Activated CD8-positive, alpha-beta memory T cell treated with anti-CD3 and anti-CD28 coated beads, Interleukin-2, amount 50 U/mL, for 1 hour (primary cell): ENCODE data around the gene AATK.
A peak's percentile ranks its signal among the peaks of the same experiment; 100 is the strongest.

Experiments
- DNase-seq: peaks from one replicate; pipeline ENCODE4 v3.0.0-alpha.2; 2020; ENCODE audit errors: extremely low read depth

AATK gene

DNA sequence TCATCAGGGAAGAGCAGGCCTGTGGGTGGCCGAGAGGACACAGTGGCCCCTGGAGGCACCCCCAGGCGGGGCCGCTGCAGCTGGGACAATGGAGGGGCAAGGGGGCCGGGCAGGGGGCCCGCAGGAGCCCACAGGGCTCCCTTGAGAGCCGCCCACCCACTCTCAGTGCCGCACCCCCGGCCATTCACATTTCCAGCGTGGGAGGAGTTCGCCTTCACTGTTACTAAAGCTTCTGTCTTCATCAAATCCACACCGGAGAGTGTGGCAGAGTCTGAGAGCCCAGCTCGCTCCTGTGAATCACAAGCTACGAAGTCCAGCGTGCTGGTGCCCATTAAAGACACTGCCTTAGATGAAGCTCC lies 21.6 kb downstream of the AATK start:
- no peak for DNase-seq

DNA sequence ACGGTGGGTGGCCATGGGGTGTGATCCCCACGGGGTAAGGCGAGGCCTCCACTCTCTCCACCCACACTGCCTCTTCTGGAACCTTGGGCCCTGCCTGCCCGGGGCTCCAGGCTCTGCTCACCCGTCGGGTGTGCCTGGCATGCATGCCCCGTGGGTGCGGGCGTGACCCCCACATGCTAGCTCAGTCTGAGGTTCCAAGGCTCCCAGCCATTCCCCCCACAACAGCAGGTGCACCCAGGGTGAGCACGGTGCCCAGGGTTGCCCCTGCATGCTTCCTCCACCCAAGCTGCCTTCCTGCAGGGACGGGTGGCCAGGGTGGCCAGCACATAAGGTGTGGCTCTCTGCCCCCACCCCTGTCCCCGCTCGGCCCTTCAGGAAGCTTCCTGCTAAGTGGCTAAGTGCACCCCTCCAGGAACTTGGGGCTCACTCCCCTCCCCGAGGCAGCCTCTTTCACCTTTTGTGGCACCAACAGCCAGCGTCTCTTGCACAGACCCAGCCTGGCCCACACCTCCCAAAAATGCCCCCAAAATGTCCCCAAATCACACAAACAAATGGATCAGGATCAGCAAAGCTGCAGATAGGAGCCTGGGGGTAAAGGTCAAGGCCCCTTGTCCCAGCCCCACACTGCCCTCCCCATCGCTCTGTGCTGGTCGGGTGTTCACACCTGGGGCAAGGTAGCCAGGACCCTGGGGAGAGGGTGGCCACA lies 22.2 kb downstream of the AATK start:
- no peak for DNase-seq

DNA sequence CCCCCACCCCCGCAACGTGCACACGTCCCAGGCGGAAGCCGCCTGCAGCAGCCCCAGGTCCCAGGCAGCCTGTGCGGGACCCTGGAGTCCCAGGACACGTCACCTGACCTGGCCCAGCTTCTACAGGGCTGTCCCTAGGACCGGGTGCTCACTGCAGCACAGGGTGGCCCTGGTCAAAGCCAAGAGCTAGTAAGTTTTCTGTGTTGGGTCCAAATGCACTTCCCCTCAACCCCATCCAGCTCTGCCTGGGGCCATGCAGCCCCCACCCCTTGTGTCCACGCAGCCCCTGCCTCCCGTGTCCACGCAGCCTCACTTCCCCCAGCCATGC lies 22.9 kb downstream of the AATK start:
- DNase-seq, result no peak

DNA sequence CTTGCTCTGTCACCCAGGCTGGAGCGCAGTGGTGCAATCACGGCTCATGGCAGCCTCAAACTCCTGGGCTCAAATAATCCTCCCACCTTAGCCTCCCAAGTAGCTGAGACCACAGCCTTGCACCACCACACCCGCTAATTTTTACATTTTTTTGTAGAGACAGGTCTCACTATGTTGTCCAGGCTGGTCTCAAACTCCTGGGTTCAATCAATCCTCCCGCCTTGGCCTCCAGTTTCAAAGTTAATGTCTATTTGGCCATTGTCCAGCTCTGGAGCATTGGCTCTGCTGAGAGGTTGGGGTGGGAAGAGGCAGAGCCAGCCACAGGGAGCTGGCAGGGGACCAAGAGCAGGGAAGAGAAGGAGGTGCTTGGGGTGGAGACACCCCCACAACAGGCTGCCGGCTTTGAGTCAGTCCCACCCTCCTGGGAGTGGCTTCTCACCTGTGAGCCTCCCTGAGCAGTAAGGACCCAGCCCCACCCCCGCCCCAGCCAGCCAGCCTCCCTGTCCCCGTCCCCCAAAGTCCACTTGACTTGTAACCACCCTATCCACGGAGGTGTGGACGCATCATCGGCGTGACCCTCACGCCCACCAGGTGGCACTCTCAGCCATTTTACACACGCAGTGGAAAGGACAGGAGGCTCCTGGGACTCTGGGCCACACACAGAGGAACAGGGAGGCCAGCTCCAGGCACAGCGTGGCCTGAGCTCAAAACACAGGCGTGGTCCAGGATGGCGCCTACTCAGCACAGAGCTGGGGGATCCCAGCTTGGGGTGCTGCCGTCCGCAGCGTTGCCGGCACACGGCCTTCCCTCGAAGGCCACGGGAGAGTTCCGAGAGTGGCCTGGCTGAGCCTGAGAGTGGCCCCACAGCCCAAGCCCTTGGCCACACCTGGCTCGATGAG lies 23.5 kb downstream of the AATK start:
- peak; percentile 12 for DNase-seq

DNA sequence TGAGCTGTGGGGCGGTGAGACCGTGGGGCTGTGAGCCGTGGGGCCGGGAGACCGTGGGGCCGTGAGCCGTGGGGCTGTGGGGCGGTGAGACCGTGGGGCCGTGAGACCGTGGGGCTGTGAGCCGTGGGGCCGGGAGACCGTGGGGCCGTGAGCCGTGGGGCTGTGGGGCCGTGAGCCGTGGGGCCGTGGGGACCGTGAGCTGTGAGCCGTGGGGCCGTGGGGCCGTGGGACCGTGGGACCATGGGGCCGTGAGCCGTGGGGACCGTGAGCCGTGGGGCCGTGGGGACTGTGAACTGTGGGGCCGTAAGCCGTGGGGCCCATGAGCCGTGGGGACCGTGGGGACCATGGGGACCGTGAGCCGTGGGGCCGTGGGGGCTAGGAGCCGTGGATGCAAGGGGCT lies 25.3 kb downstream of the AATK start:
- DNase-seq, result no peak

DNA sequence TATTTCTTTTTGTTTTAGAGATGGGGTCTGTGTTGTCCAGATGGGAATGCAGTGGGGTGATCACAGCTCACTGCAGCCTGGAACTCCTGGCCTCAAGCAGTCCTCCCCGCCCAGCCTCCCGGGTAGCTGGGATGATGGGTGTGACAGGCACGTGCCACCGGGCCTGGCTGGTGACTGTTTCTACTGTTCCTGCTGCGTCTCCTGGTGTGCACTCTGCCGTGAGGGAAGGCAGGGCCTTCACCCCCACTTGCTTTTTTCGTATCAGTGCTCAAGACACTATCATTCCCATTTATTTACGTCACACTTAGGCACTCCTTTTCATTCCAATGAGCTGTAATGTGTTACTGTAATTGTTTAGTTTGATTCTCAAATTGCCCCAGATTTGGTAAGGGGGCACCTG lies 26.0 kb downstream of the AATK start:
- no peak for DNase-seq

DNA sequence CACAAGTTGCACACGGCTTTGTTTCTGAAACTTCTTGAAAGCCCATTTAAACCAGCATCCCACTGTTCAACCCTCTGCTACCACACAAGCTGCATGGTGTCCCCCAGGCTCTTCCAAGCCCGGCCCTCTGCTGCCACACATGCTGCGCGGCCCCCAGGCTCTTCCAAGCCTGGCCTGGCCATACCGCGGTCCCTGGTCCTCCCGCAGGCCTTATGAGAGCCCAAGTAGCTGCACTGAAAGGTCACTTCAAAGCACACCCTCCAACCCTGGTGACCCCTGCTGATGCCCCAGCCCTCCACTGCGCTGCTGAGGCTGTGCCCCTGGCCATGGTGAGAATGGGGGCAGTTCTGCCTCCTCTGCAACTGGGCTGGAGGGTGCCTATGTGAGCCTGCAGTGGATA lies 26.6 kb downstream of the AATK start:
- no peak for DNase-seq

DNA sequence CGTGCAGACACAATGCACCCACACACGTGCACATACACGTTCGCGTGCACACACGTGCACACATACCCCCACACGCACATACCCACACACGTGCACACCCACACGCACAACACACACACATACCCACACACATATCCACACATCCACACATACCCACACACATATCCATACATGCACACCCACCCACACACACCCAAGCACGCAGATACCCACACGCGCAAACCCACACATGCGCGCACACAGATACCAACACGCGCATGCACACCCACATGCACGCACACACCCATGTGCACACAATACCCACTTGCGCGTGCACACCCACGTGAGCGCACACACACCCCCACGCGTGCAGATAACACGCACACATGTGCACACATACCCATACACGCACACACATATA lies 27.5 kb downstream of the AATK start:
- no peak for DNase-seq

DNA sequence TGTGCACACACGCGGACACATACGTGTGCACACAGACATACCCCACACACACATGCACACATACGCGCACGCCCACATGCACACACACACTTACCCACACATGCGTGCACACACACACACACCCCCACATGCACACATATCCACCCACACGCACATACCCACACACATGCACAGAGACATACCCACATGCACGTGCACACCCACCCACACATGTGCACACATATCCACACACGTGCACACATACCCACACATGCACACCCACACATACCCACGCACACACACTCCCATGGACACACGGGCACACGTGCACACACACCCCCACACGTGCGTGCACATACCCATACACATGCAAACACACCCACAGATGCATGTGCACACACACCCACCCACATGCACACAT lies 27.9 kb downstream of the AATK start:
- DNase-seq, result no peak

DNA sequence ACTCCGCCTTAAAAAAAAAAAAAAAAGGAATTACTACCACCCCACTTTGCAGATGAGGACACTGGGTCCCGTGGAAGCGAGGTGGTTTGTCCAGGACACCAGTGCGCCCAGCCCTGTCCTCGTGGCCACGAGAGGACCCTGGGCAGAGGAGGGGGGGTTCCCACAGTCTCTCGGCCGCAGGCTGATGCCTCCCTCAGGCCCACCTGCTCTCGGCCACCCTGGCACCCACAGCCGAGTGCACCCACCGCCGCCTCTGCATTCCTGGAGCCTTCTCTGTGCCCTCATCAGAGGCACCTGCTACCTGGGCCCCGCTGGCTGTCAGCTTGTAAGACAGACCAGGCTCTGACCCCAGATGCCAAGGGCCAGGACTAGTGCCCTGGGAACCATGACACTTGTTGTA lies 28.8 kb downstream of the AATK start:
- no peak for DNase-seq

DNA sequence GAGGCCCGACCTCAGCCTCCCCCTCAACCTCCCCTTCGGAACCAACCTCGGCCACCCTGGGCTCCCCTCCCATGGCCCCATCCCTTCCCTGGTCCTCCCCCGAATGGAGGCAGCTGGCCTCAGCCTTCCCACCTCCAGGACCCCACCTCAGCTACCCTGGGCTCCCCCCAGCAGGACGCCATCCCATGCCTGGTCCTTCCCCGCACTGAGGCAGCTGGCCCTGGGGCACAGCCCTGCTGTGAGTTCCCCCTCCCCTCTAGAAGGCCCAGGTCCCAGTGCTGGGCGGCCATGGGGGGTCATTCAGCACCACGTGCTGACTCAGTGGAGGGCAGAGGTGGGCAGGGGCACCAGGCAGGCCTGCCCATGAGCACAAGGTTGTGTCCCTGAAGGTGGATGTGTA lies 29.7 kb downstream of the AATK start:
- no peak for DNase-seq

DNA sequence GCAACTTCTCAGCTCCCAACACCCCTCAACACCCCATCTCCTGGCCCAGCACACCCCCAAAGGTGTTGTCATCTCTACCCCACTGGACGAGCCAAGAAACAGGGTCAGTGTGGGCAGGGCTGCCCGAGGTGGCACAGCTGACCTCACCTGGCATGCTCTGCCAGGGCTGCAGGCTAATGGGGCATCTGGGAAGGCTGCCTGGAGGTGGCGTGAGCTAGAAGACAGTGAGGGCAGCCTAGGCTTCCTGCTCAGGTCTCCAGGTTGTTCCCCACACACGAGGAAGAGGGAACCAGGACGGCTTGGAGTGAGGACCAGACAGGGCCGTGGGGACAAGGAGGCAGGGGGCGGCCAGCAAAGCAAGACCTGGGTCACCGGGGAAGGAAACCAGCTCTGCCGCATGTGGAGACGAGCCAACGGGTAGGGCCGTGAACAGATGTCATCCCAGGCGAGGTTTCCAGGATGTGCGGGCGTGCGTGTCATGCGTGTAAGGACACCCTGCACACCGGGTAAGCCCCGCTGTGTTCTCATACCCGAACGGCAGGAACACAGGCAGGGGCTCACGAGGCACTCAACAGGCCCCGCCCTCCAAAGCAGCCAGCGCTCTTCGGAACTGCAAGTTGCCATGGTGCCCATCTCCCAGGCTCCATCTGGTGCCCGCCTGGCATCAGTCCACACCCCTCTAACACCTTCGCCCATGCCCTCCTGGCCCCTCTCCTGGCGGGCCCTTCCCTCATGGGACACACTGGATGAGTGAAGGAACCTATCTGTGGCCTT lies 30.3 kb downstream of the AATK start:
- no peak for DNase-seq

DNA sequence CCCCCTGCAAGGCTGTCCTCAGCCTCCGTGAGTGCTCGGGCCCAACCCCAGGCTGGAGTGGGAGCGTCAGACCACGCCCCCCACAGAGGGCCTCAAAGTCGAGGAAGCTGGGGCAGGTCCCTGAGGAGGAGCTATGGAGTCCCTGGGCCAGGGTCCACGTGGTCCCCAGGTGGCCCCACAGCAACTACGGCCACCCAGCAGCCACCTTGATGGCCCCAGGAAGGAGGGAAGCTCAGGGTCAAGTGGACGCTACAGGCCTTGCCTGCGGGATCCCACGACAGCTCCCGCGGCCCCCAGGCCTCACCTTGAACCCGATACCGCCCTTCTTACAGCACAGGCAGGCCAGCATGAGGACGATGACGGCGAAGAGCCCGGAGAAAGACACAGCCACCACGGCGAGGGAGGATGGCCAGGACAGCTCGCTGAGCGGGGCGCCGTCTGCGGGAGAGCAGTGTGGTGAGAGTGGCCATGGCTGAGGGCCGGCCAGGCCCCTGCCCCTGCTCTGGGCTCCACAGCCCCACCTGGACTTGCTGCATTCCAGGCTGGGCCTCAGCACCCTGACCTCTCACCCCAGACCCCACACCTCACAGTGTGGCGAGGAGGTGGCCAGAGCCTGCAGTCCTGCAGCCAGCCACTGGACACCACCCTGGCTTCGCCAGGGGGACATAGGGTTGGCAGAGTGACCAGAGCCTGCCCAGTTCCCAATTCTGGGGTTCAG lies 31.8 kb downstream of the AATK start:
- no peak for DNase-seq

DNA sequence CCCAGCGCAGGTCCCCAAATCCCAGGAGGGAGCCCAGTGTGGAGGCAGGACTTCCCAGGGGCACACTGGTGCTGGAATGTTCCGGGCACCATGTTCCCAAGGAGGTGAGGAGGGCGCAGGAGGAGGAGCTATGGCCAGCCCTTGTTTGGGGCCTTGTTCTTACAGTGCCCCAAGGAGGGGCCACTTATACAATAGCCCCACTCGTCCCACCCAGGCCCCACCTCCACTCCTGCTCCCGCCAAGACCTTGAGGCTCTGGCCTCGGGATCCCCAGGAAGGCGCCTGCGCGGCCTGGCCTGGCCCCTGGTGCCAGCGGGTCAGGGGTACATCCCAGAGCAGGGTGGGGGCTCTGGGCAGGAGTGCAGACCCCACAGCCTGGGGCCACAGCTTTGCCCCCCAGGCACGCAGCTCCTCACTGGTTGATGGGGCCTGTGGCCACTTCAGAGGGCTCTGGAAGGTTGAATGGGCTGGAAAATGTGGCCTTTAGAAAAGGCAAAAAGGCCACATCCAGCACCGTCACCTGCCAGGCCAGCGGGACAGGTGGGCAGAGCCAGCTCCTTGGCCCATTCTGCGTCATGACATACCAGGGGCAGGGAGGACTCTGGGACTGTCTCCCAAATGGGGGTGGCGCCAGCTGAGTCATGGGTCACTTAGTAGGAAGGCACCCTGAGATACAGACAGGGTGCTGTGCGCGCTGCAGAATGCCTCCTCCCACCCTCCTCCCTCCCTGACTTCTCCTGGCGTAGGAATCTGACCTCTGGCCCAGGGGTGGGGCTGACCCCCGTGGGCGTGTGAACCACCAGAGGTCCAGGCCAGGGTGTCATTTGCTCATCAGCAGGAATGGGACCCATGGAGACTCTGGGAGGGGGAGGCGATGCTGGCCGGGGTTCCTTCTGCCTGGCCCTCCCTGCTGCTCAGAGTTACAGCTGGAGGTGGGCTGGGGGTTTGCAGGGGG lies 33.0 kb downstream of the AATK start:
- no peak for DNase-seq

DNA sequence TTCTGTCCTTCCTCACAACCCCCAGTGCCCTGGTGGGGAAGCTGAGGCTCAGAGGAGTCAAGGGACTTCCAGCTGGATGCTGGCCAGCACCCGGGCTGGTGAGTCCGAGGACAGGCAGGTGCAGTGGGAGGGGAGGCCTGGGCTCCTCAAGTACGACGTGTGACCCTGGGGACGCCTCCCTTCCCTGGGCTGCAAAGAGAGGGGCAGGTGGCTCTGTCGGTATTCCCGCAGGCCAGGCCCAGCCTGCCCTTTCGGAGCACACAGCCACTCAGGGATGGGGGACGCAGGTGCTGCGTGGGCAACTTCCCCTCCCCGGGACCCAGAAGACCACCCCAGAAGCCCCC lies 33.9 kb downstream of the AATK start:
- no peak for DNase-seq

DNA sequence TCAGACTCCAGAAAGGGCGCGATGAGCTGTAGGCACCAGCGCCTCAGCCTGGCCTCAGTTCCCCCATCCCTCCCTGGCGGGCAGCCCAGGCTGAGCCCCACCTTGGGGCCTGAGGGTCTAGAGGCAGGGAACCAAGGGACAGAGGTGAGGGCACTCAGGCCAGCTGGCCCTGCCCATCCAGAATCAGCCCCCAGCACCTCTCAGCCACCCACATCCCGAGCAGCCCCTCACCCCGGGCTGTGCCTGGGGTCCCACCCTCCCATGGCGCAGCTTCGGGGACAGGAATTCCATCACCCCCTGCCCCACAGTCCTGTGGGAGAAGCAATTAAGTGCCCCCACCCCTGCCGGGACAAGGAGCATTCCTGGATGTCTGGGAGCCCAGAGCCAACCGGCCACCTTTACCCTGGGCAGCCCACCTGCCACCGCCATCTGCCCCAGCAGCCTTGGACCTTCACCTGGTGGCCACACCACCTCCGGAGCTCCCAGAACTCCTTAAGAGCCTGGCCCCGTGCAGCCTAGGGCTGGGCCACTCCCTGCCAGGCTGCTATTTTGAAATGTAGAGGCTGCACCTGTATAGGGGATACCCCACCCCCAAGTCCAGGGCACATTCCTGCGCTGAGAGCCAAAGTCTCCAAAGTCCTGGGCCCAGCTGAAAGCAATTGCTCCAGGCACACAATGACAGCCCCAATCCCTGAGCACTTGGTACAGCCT lies 34.4 kb downstream of the AATK start:
- DNase-seq, result no peak

DNA sequence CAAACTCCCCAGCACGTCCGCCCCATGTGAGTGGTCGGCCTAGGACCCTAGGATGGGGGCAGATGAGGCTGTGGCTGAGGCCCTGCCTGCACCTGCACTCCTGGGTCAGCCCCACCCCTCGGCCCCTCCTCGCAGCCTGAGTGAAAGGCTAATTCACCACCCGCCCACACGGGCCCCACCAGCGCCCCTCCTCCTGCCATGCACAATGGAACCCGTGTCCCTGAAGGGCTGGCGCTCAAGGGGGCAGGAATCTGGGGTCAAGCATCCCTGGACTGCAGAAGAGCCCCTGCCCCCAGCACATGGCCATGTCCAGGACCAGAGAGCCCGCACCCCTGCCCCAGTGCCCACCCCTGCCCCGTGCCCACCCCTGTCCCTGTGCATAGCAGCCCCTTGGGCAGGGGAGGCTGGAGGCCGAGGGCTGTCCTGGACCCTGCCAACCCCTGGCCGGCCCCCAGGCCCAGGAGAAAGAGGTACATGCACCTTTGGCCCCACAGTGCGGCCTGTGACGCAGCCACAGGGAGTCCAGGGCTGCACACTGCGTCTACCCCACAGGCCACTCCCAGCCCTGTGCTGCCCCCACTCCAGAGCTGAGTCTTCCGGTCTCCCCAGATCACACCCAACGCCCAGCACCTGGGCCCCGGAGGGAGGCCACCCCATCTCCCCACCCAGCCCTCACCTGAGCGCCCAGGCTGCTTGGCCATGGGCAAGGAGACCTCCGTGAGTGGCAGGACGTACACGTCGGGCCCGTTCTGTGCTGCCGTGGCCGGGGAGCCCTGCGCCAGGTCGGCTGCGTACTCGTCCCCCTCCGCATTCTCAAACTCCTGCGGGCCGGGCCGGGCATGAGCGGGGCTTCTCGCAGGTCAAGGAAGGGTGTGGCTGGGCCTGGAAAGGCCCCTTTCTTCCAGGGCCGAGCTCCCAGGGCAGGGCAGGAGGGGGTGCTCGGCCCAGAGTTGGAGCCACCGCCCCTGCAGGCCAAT lies 35.3 kb downstream of the AATK start:
- DNase-seq, result no peak

DNA sequence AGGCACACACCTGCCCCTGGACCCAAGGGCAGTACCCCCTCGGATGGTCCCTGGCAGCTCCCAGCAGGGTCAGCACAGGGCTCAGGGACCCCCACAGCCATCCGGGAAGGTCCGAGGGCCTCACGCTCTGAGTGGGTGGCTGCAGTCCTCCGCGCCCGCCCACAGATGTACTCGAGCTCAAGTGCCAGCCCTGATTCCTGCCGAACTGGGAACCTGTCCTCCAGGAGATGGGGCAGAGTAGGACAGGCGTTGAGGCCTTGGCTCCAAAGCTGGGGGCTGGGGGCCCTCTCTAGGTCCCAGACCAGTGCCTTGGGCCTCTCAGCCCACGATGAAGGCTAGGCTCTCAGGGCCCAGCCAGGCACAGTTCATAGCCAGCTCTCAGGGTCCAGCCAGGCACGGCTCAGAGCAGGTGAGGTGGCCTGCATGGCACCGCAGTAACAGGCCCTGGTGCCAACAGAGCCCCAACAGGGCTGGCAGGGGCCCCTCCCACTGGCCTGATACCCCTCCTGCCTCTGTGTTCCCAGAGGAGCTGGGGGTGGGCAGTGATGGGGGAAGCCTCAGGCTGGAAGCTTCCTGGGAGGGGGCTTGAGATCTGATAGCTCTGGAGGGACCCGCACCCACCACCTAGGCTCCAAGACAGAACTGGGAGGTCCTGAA lies 36.2 kb downstream of the AATK start:
- no peak for DNase-seq

DNA sequence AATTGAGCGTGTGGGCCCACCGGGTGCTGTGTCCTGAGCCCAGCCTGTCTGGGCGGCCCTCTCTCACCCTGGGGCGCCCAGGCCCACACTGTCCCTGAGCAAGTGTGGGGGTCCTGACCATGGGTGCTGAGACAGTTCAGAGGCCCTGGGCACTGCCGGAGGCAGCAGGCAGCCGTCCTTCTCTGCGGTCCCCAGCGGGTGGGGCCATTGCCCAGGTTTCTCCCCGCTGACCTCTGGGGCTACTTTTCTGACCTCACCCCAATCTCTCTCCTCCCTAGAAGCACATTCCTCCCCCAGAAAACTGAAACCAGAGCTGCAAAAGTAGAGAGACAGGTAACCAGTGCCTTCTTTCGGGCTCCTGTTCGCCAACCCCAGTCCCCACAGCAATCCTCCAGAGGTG lies 36.7 kb downstream of the AATK start:
- DNase-seq, result no peak
